ES-I3 (cell line): Measurements from ENCODE around the gene HTATSF1.

ENCODE experiments used
- H3K36me3 ChIP-seq: 2 replicates; pipeline ENCODE4 v1.6.1; 2013; ENCODE audit warnings: mild to moderate bottlenecking, low read length, control low read depth, moderate library complexity; ENCODE audit not compliant: insufficient read depth
- H3K4me1 ChIP-seq: 2 replicates; pipeline ENCODE4 v1.6.1; 2013; ENCODE audit warnings: mild to moderate bottlenecking, control low read depth, low read length; ENCODE audit not compliant: insufficient read depth
- H3K9ac ChIP-seq: 2 replicates; pipeline ENCODE4 v1.6.1; 2013; ENCODE audit warnings: low read depth, mild to moderate bottlenecking, low read length, moderate library complexity
- H3K9me3 ChIP-seq: 2 replicates; pipeline ENCODE4 v1.6.1; 2013; ENCODE audit warnings: mild to moderate bottlenecking, low read length, moderate library complexity; ENCODE audit not compliant: control insufficient read depth, insufficient read depth

HTATSF1 gene, protein sequence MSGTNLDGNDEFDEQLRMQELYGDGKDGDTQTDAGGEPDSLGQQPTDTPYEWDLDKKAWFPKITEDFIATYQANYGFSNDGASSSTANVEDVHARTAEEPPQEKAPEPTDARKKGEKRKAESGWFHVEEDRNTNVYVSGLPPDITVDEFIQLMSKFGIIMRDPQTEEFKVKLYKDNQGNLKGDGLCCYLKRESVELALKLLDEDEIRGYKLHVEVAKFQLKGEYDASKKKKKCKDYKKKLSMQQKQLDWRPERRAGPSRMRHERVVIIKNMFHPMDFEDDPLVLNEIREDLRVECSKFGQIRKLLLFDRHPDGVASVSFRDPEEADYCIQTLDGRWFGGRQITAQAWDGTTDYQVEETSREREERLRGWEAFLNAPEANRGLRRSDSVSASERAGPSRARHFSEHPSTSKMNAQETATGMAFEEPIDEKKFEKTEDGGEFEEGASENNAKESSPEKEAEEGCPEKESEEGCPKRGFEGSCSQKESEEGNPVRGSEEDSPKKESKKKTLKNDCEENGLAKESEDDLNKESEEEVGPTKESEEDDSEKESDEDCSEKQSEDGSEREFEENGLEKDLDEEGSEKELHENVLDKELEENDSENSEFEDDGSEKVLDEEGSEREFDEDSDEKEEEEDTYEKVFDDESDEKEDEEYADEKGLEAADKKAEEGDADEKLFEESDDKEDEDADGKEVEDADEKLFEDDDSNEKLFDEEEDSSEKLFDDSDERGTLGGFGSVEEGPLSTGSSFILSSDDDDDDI

GRCh38 chrX:136497556-136498052 lies at the start of gene HTATSF1:
TSS of gene HTATSF1 (plus strand) at chrX:136497592. CDS start at chrX:136497685, 93 bp downstream.
- Histone ChIP-seq H3K9ac (peak within 1 kb of the TSS; percentile 65), H3K36me3 (no peaks in the 10 kb centered on the region), H3K9me3 (no peaks in the 10 kb centered on the region), H3K4me1 (no peaks in the 10 kb centered on the region)

DNA sequence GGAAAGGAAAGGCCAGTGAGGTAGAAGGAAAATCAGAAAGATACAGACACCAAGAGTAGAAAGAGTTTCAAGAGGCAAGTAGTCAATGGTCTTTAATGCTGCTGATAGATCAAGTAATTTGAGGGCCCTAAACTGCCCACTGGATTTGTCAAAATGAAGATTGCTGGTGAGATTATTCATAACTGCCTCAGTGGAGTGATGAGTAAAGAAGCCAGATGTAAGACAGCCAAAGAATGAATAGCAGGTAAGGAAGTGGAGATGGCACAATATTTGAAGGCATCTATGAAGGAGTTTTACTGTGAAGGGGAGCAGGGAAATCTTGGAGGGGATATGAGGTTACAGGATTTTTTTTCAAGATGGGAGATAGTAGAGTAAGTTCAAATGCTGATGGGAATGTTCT lies 49.4 kb upstream of the HTATSF1 start:
- no peak overlapping the region for H3K9ac ChIP-seq
- no peaks in the 10 kb centered on the region for H3K36me3 ChIP-seq
- H3K9me3 ChIP-seq: no peaks in the 10 kb centered on the region
- no peaks in the 10 kb centered on the region for H3K4me1 ChIP-seq

DNA sequence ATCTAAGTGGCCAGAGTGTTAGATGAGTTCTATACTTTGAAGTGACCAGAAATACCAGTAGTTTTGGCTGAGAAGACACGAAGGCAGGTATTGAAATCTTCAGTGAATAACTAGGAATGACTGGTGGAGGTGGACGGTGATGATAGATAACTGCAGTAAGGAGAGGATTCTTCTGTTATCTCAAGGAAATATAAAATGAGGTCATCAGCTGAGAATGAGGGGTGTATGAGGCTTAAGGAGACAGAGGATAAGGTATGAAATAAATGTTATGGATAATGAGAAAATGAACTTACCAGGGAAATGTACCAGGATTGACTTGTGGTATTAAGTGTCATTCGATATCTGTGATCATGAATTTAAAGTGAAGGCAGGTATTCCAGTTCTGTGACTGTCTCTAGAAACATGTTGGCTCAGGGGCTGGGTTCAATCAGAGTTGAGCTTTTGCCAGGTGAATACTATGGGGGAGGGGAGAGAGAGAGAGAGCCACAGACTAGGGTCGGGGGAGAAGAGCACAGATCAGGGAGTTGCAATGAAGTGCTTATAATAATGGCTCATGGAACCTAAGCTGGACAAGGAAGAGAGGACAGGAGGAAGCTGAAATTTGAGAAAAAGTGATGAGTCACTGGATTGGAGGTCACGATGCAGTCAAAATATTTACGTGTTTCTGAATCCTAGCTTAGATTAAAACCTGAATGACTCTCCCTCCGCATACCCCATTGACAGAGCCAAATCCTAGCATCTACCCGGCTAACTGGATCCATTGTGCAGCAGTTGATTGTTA lies 47.2 kb upstream of the HTATSF1 start:
- no peaks in the 10 kb centered on the region for H3K4me1 ChIP-seq
- H3K9ac ChIP-seq: no peak overlapping the region
- no peaks in the 10 kb centered on the region for H3K9me3 ChIP-seq
- no peaks in the 10 kb centered on the region for H3K36me3 ChIP-seq

DNA sequence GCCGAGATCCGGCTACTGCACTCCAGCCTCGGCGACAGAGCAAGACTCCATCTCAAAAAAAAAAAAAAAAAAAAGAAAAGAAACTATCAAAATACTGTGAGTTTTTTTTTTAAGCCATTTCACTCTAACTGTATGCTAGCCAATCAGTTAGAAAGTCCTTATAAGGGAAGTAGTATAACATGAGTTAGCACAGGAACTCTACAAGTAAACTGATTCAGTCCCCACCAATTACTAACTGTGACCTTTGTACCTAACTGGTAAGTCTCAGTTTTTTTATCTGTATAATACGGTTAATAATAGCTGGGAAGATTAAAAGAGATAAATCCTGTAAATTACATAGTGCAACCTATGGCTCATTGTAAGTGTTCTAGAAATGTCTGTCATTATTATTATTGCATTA lies 44.8 kb upstream of the HTATSF1 start:
- Histone ChIP-seq H3K9ac (no peak overlapping the region), H3K9me3 (no peaks in the 10 kb centered on the region), H3K36me3 (no peaks in the 10 kb centered on the region), H3K4me1 (no peaks in the 10 kb centered on the region)

DNA sequence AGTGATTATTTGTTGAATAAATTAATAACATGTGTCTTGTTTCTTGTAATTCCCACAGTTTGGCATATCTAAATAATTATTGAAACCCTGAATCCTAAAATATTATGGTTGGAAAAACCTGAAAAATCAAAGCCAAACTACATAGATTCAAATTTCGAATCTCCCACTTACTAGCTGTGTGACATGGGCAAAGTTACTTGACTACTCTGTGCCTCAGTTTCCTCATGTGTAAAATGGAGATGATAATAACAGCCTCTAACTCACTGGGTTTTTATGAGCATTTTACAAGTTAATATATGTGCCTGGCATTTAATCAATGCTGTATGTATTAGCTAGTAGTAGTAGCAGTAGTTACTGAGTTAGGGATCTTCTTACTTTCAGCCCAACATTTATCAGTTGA lies 44.3 kb upstream of the HTATSF1 start:
- H3K9me3 ChIP-seq: no peaks in the 10 kb centered on the region

GRCh38 chrX:136453771-136454170 lies 43.6 kb upstream of the HTATSF1 start:
- H3K9me3 ChIP-seq: no peaks in the 10 kb centered on the region
- no peak overlapping the region for H3K9ac ChIP-seq

More for the DNA sequence above, 44.3 kb upstream of the HTATSF1 start:
- no peaks in the 10 kb centered on the region for H3K36me3 ChIP-seq
- no peak overlapping the region for H3K9ac ChIP-seq
- no peaks in the 10 kb centered on the region for H3K4me1 ChIP-seq

GRCh38 chrX:136456133-136456532 lies 41.3 kb upstream of the HTATSF1 start:
- no peak overlapping the region for H3K9ac ChIP-seq
- H3K9me3 ChIP-seq: no peaks in the 10 kb centered on the region
- H3K4me1 ChIP-seq: no peaks in the 10 kb centered on the region
- H3K36me3 ChIP-seq: no peaks in the 10 kb centered on the region

More at GRCh38 chrX:136453771-136454170, 43.6 kb upstream of the HTATSF1 start:
- Histone ChIP-seq H3K36me3 (no peaks in the 10 kb centered on the region), H3K4me1 (no peaks in the 10 kb centered on the region)

DNA sequence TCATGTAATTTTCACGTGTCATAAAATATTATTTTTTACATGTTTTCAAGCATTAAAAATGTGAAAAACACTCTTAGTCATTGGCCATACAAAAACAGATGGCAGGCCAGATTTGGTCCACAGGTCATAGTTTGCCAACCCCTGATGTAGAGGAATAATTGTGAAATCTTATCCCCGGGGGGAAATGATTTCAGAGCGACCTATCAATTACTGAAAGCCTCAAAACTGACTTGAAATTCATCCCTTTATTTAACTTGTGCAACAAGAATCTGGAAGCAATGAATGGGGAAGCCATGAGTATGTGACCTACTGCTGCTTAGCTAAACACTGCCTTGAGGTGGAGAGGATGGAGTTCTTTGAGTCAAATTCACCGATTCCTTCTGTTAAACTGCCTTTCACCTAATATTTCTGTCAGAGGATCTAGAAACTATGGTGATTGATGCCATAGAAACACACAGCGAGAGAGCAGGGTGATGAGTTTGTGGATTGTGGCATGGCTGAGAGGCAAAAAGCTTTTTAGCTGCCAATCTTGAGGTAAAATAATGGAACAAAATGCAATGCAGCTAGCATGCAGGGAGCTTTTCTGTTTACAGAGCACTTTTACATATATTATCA lies 40.0 kb upstream of the HTATSF1 start:
- Histone ChIP-seq H3K4me1 (no peaks in the 10 kb centered on the region), H3K9ac (no peak overlapping the region), H3K9me3 (no peaks in the 10 kb centered on the region), H3K36me3 (no peaks in the 10 kb centered on the region)

DNA sequence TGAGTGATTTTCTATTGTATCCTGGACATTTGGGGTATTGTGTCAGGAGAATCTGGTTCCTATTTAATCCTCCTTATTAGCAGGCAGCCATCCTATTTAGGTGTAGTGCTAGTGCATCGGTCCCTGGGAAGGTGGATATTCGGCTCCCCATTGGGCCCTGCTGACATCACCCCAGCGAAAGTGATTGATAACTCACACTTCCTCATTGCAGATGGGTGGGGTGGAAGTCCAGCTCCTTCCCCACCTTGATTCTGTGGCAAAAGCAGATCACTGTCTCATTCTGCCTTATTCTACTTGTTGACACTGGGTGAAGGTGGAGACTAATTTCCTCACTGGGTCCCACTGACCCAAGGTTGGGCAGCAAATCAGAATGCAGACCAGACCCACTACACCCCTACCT lies 32.8 kb upstream of the HTATSF1 start:
- no peak overlapping the region for H3K9ac ChIP-seq
- H3K4me1 ChIP-seq: no peaks in the 10 kb centered on the region
- no peaks in the 10 kb centered on the region for H3K9me3 ChIP-seq
- H3K36me3 ChIP-seq: no peaks in the 10 kb centered on the region

- Histone ChIP-seq H3K9ac (no peak overlapping the region), H3K4me1 (no peaks in the 10 kb centered on the region), H3K36me3 (no peaks in the 10 kb centered on the region), H3K9me3 (no peaks in the 10 kb centered on the region)
These were observed 30.1 kb upstream of the HTATSF1 start for GRCh38 chrX:136467303-136467702.

- H3K36me3 ChIP-seq: no peaks in the 10 kb centered on the region
These were observed 28.8 kb upstream of the HTATSF1 start for GRCh38 chrX:136468391-136469103.

DNA sequence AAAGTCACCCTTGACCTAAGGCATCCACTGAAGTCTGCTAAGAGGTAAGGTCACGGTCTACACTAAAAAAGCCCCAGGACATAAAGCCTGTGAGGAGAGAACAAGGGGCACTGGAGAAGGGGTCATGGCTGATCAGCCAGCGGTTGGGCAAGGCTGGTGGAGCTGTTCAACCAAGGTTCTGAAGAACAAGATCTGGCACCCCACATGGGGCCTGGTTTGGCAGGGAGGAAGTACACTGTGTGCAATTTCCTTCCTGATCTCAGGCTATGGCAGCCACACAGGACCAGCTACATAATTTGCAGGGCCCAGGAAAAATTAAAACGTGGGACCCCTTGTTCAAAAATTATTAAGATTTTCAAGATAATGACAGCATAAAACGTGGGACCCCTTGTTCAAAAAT lies 23.7 kb upstream of the HTATSF1 start:
- Histone ChIP-seq H3K36me3 (no peaks in the 10 kb centered on the region), H3K9ac (no peak overlapping the region), H3K4me1 (no peaks in the 10 kb centered on the region), H3K9me3 (no peaks in the 10 kb centered on the region)

More at GRCh38 chrX:136468391-136469103, 28.8 kb upstream of the HTATSF1 start:
- no peak overlapping the region for H3K9ac ChIP-seq
- H3K4me1 ChIP-seq: no peaks in the 10 kb centered on the region
- H3K9me3 ChIP-seq: no peaks in the 10 kb centered on the region

DNA sequence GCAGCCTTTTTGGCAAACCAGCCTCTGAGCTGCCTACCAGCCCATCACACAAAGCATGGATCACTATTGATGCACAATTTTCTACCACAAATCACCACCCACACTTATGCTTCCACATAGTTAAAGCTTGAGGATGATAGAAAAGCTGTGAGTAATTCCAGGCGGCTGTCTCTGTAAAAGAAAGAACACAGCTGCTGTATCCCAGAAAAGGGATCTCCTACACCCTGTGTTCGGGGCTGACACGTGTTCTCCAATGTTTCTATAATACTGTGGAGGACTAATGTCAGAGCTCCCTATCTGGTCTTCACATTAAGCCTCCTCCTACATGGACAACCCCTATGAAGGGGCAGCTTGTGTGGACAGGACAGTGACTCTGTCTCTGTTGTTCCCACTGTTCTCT lies 22.2 kb upstream of the HTATSF1 start:
- no peaks in the 10 kb centered on the region for H3K9me3 ChIP-seq

More for the DNA sequence above, 22.2 kb upstream of the HTATSF1 start:
- Histone ChIP-seq H3K9ac (no peak overlapping the region), H3K4me1 (no peaks in the 10 kb centered on the region), H3K36me3 (no peaks in the 10 kb centered on the region)
